GM19372 (cell line): ENCODE measurements around the gene PCDHB7.
"Not testable (repeated sequence)": the region's sequence is repeated elsewhere in the genome, so short reads cannot be mapped to it uniquely, and the experiment has no call there.

Source experiments
- ATAC-seq: cut with Tn5 transposase; IDR thresholded peaks from one replicate; pipeline ENCODE4 v1.9.1; 2021; ENCODE audit warnings: mild to moderate bottlenecking, low read depth, moderate library complexity; ENCODE audit not compliant: unreplicated experiment

PCDHB7 gene

DNA sequence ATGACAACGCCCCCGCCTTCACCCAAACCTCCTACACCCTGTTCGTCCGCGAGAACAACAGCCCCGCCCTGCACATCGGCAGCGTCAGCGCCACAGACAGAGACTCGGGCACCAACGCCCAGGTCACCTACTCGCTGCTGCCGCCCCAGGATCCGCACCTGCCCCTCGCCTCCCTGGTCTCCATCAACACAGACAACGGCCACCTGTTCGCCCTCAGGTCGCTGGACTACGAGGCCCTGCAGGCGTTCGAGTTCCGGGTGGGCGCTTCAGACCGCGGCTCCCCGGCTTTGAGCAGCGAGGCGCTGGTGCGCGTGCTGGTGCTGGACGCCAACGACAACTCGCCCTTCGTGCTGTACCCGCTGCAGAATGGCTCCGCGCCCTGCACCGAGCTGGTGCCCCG lies 6.9 kb downstream of the PCDHB7 start:
- ATAC-seq, result not testable (repeated sequence)

DNA sequence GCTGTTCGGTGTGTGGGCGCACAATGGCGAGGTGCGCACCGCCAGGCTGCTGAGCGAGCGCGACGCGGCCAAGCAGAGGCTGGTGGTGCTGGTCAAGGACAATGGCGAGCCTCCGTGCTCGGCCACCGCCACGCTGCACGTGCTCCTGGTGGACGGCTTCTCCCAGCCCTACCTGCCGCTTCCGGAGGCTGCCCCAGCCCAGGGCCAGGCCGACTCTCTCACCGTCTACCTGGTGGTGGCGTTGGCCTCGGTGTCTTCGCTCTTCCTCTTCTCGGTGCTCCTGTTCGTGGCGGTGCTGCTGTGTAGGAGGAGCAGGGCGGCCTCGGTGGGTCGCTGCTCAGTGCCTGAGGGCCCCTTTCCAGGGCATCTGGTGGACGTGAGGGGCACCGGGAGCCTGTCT lies 7.4 kb downstream of the PCDHB7 start:
- not testable (repeated sequence) for ATAC-seq

DNA sequence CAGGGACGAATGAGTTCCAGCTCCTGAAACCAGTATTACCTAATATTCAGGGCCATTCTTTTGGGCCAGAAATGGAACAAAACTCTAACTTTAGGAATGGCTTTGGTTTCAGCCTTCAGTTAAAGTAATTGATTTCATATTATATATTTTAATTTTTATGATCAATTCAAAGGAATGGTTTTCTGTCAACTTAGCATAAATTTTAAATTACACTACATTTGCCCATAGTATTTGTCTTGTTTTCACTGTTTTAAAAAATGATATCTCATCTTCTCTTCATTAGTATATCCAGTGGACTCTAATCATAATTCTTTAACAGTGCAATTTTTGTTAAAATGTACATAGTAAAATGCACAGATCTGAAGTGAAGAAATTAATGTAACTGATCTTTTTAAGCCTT lies 7.9 kb downstream of the PCDHB7 start:
- ATAC-seq, result no peak

DNA sequence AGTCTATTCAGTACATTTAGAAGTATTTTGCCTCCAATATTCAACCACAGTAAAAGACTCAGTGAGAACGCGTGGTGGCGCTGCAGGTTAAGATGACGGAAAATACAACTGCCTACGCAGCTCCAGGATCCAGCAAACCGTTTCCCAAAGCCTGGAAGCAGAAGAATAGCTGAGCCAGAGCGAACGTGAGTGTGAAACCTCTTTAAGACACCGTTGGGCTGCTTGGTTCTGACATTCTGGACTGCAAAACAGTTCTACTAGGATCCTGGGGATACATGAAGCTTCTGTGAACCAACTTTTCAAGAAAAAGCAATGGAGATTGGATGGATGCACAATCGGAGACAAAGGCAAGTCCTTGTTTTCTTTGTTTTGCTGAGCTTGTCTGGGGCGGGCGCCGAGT lies 9.8 kb downstream of the PCDHB7 start, which contains the start of gene PCDHB16:
Gene PCDHB16, plus strand, starts transcription at position 140 of the 400 bp plus-strand sequence. Its CDS starts 173 bp downstream, at position 313.
- ATAC-seq, result no peak

- not testable (repeated sequence) for ATAC-seq
Measured at GRCh38 chr5:141184117-141184855, 11.8 kb downstream of the PCDHB7 start.

DNA sequence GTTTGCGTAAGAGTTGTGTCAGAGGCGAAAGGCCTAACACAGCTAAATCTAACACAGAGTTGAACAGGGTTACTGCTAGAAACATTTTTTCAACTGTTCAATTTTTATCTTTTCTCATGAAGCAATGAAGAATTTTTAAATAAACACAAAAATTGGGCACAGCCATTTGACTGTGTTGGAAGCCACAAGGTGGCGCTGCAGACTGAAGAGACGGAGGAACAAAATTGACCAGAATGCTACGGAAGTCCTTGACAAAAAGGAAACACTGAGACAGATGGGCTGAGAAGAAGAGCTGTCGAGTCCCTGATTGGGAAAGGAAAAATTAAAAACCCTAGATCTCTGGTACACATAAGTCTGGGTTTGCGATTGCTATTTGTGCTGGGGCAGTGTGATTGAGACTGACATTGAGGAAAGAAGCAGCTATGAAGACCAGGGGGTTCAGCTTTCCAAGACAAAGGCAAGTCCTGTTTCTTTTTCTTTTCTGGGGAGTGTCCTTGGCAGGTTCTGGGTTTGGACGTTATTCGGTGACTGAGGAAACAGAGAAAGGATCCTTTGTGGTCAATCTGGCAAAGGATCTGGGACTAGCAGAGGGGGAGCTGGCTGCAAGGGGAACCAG lies 14.6 kb downstream of the PCDHB7 start, which contains the start of gene PCDHB9:
Gene PCDHB9, plus strand, starts transcription at position 265 of the 616 bp plus-strand sequence. Its CDS starts 158 bp downstream, at position 423.
- no peak for ATAC-seq

- ATAC-seq, result not testable (repeated sequence)
Measured at GRCh38 chr5:141188682-141189081, 16.2 kb downstream of the PCDHB7 start.

DNA sequence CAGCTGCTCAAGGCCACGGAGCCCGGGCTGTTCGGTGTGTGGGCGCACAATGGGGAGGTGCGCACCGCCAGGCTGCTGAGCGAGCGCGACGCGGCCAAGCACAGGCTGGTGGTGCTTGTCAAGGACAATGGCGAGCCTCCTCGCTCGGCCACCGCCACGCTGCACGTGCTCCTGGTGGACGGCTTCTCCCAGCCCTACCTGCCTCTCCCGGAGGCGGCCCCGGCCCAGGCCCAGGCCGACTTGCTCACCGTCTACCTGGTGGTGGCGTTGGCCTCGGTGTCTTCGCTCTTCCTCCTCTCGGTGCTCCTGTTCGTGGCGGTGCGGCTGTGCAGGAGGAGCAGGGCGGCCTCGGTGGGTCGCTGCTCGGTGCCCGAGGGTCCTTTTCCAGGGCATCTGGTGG lies 16.7 kb downstream of the PCDHB7 start:
- not testable (repeated sequence) for ATAC-seq

GRCh38 chr5:141192110-141192725 lies 19.8 kb downstream of the PCDHB7 start, which contains the start of gene PCDHB10:
PCDHB10 (plus strand) TSS chr5:141192353; CDS start chr5:141192553, 200 bp downstream.
- ATAC-seq, result no peak

DNA sequence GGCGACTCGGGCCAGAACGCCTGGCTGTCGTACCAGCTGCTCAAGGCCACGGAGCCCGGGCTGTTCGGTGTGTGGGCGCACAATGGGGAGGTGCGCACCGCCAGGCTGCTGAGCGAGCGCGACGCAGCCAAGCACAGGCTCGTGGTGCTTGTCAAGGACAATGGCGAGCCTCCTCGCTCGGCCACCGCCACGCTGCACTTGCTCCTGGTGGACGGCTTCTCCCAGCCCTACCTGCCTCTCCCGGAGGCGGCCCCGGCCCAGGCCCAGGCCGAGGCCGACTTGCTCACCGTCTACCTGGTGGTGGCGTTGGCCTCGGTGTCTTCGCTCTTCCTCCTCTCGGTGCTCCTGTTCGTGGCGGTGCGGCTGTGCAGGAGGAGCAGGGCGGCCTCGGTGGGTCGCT lies 21.9 kb downstream of the PCDHB7 start:
- ATAC-seq, result not testable (repeated sequence)

DNA sequence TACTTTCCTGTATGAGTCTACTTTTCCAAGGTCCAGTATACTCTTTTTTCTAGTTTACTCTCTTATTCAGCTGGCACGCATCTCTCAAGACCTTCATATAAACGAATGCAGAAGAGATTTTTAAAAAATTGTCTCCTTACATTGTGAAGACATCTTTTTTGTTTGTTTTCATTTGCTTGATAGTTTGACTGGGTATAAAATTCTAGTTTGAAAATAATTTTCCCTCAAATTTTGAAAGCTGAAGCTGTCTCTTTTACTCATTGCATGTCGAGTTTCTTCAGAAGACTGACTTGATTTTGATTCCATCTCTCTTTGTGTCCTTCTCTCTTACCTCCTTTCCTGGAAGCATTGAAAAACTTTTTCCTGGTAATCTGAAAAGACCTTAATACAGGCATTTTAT lies 23.9 kb downstream of the PCDHB7 start:
- ATAC-seq, result no peak

DNA sequence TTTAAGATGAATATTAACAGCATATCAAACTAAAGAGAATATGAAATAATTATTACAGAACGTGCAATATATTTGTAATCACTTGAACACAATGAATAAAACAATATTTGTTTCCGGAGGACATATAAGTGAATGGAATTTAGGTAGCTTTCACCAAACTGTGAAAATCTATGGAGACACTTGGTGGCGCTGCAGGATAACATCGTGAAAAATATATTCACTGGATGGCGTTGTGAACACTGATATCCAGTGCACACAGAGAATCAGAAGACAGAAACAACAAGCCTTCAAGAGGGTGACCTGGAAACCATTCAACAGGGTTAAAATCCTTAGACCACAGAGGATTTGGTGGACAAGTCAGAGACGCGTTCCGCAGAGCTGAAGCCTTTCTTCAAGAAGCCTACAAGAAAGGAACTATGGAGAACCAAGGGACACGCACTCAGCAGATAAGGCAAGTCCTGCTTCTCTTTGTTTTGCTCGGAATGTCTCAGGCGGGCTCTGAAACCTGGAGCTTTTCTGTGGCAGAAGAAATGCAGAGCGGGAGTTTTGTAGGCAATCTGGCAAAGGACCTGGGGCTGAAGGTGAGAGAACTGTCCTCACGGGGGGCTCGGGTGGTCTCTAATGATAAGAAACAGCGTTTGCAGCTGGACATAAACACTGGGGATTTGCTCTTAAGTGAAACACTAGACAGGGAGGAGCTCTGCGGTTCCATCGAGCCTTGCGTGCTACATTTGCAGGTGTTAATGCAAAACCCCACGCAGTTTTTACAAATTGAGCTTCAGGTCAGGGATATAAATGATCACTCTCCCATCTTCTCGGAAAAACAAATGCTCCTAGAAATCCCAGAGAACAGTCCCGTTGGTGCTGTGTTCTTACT lies 27.2 kb downstream of the PCDHB7 start, which contains the start of gene PCDHB11:
Gene PCDHB11, plus strand, starts transcription at position 269 of the 877 bp plus-strand sequence. Its CDS starts 148 bp downstream, at position 417.
- ATAC-seq, result no peak

DNA sequence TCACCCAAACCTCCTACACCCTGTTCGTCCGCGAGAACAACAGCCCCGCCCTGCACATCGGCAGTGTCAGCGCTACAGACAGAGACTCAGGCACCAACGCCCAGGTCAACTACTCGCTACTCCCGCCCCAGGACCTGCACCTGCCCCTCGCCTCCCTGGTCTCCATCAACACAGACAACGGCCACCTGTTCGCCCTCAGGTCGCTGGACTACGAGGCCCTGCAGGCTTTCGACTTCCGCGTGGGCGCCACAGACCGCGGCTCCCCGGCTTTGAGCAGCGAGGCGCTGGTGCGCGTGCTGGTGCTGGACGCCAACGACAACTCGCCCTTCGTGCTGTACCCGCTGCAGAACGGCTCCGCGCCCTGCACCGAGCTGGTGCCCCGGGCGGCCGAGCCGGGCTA lies 28.7 kb downstream of the PCDHB7 start:
- not testable (repeated sequence) for ATAC-seq

- not testable (repeated sequence) for ATAC-seq
Measured at GRCh38 chr5:141201646-141202045, 29.2 kb downstream of the PCDHB7 start.

DNA sequence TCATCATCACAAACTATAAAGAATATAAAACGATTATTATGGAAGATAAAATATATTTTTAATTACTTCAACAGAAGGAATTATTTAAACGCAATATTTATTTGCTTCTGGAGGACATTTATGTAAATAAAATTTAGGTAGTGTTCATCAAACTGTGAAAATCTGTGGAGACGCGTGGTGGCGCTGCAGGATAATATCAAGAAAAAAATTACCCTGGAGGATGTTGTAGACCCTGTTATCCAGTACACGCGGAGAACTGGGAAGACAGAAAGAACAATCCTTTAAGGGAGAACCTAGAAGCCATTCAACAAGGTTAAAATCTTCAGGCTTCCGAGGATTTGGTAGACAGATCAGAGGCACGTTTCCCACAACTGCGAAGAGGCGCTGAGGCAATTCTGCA lies 36.0 kb downstream of the PCDHB7 start, which contains the start of gene PCDHB12:
Gene PCDHB12, plus strand, starts transcription at position 242 of the 400 bp plus-strand sequence. CDS start 189 bp downstream, outside the sequence.
- no peak for ATAC-seq

GRCh38 chr5:141210281-141210680 lies 37.8 kb downstream of the PCDHB7 start:
- not testable (repeated sequence) for ATAC-seq

GRCh38 chr5:141210849-141211248 lies 38.4 kb downstream of the PCDHB7 start:
- ATAC-seq, result not testable (repeated sequence)

DNA sequence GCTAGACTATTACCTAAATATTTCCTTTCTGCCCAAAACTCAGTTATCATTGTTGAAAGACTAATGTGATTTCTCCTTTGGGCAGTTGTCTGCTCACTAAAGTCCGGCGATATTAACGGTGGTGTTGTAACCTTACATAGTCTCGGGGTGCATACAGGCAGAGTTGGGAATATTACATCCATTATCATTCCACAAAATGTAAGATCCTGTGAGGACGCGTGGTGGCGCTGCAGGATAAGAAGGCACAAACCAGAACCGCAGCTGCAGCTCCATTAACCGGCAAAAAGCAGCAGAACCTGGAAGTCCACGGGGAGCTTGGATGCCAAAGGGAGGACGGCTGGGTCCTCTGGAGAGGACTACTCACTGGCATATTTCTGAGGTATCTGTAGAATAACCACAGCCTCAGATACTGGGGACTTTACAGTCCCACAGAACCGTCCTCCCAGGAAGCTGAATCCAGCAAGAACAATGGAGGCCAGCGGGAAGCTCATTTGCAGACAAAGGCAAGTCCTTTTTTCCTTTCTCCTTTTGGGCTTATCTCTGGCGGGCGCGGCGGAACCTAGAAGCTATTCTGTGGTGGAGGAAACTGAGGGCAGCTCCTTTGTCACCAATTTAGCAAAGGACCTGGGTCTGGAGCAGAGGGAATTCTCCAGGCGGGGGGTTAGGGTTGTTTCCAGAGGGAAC lies 41.4 kb downstream of the PCDHB7 start, which contains the start of gene PCDHB13:
Gene PCDHB13, plus strand, starts transcription at position 264 of the 684 bp plus-strand sequence. Its CDS starts 205 bp downstream, at position 469.
- not testable (repeated sequence) for ATAC-seq

GRCh38 chr5:141214583-141214982 lies 42.1 kb downstream of the PCDHB7 start:
- ATAC-seq, result not testable (repeated sequence)
